Left ventricle myocardium inferior (tissue), 1 donor: ENCODE data around the gene CCDC126. TPM values are rescaled to one million over a fixed set of nuclear protein-coding genes. Genes with fewer than 3 reads are reported as not detected.

ENCODE experiments used
- DNase-seq: peaks from one replicate; pipeline ENCODE4 v3.0.0-alpha.2; 2020
- H3K27ac ChIP-seq: fragments of 200-600 bp; replicated peaks from 2 replicates; pipeline ENCODE4 v1.8.0; 2021
- H3K27me3 ChIP-seq: fragments of 200-600 bp; 2 replicates; pipeline ENCODE4 v1.8.0; 2021; ENCODE audit warnings: low read depth
- H3K36me3 ChIP-seq: fragments of 200-600 bp; 2 replicates; pipeline ENCODE4 v1.8.0; 2021
- H3K4me1 ChIP-seq: fragments of 200-600 bp; 2 replicates; pipeline ENCODE4 v1.8.0; 2021
- H3K4me3 ChIP-seq: fragments of 200-600 bp; 2 replicates; pipeline ENCODE4 v1.8.0; 2021; ENCODE audit warnings: mild to moderate bottlenecking, moderate library complexity
- H3K9me3 ChIP-seq: fragments of 200-600 bp; replicated peaks from 2 replicates; pipeline ENCODE4 v1.8.0; 2021
- intact Hi-C: fragments of 100-400 bp; cut with micrococcal nuclease; formaldehyde crosslinking; loops from one replicate; pipeline ENCODE4 v1.11.0; 2022
- total RNA-seq: library from RNA; stranded (reverse); fragmentation: NEBNext Ultra II Directional; extraction: Animal tissue kit (Norgen Biotek cat#: 25700); gene quantifications from one replicate; pipeline ENCODE4 v1.2.1, GENCODE V29; 2021
- TF ChIP-seq, protein P1 (sequence below): fragments of 200-600 bp; IDR thresholded peaks from 2 replicates; pipeline ENCODE4 v1.8.0; 2021; ENCODE audit warnings: antibody characterized with exemption, mild to moderate bottlenecking, borderline replicate concordance
- donor health status: DM: no; HTN: yes; CAD: no; lungs with severe emphysema.

Gene CCDC126
- total RNA-seq, 1 donor from 2014 or later, result 8.9 TPM

DNA sequence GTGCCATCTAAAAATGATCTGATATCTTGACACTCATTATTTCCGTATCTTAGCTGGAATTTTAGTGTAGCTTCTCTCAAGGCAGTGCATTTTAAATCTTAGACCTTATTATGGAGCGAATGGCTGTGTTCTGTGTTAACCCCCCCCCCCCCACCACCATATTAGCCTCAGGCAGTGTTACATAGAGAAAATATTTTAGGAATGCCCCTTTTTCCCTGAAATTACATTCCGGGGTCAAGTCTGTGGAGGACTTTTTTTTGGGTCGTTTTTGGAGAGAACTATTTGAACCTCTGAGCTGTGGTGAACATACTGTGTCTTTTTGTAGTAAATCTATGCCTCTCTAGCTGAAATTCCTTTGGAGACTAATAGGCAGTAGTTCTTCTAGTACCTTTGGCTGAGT, 3.1 kb downstream of the CCDC126 start:
- no peaks in the 10 kb centered on the region for H3K9me3 ChIP-seq
- H3K27me3 ChIP-seq, result no peaks in the 10 kb centered on the region
- TF ChIP-seq, protein P1, sequence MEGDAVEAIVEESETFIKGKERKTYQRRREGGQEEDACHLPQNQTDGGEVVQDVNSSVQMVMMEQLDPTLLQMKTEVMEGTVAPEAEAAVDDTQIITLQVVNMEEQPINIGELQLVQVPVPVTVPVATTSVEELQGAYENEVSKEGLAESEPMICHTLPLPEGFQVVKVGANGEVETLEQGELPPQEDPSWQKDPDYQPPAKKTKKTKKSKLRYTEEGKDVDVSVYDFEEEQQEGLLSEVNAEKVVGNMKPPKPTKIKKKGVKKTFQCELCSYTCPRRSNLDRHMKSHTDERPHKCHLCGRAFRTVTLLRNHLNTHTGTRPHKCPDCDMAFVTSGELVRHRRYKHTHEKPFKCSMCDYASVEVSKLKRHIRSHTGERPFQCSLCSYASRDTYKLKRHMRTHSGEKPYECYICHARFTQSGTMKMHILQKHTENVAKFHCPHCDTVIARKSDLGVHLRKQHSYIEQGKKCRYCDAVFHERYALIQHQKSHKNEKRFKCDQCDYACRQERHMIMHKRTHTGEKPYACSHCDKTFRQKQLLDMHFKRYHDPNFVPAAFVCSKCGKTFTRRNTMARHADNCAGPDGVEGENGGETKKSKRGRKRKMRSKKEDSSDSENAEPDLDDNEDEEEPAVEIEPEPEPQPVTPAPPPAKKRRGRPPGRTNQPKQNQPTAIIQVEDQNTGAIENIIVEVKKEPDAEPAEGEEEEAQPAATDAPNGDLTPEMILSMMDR, result no peak
- intact Hi-C loops, result no loop called here
- DNase-seq, result no peak
- H3K4me3 ChIP-seq, result no peak overlapping the region
- peaks cover 31% of the 10 kb centered on the region for H3K4me1 ChIP-seq
- H3K27ac ChIP-seq, result no peak overlapping the region
- no peaks in the 10 kb centered on the region for H3K36me3 ChIP-seq

DNA sequence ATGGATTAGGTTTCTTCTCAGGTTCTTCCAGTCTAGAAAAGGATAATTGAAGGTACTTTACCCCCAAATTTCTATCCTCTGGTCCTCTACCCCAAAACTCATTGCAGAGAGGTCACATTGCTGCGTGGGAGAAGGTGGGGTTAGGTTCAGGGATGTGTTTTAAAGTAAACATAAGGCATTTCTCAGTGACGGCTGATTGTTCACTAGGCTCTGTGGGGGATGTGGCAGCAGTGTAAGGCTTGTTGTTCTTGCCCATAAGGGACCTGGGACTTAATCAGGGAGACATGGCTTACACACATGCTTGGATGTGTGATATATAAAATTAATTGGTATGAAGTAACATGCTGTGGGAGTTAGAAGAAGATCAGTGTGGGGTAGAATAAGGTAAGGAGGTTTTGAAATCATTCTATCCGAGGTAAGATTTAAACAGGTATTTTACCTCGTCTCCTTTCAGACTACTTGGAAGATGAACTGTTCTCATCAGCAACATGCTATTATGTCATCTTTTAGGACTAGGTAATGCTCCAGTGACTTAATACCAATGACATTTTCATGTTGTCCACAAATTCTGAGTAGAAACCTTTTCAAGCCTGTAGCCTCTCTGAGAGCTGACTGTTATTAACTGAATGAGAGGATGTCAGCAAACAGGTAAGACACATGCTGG, 6.6 kb downstream of the CCDC126 start:
- H3K4me3 ChIP-seq, result no peak overlapping the region
- no peak for DNase-seq
- H3K27ac ChIP-seq, result no peak overlapping the region
- intact Hi-C loops, result no loop called here
- H3K4me1 ChIP-seq, result peaks cover 12% of the 10 kb centered on the region
- H3K27me3 ChIP-seq, result no peaks in the 10 kb centered on the region
- TF ChIP-seq, protein P1, result no peak
- H3K36me3 ChIP-seq, result no peaks in the 10 kb centered on the region
- H3K9me3 ChIP-seq, result no peaks in the 10 kb centered on the region

DNA sequence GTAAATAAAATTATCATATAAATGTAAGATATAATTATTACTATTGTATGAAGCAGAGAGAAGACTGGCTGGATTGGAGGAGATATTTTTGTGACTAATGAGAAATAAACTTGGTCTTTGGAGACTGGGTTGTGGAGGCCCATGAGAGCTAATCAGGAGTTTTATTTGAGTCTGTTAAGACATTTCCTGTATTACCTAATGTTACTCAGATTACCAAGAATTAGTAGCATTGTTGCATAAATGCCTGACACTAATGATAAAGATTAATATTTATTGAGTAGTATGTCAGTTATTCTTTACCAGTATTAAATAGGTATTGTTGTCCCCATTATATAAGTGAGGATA, 7.1 kb downstream of the CCDC126 start:
- Histone ChIP-seq H3K27me3 (no peaks in the 10 kb centered on the region), H3K9me3 (no peaks in the 10 kb centered on the region), H3K27ac (no peak overlapping the region), H3K4me1 (peaks cover 7% of the 10 kb centered on the region), H3K36me3 (no peaks in the 10 kb centered on the region), H3K4me3 (no peak overlapping the region)
- intact Hi-C loops, result no loop called here
- no peak for DNase-seq
- TF ChIP-seq, protein P1, result no peak

DNA sequence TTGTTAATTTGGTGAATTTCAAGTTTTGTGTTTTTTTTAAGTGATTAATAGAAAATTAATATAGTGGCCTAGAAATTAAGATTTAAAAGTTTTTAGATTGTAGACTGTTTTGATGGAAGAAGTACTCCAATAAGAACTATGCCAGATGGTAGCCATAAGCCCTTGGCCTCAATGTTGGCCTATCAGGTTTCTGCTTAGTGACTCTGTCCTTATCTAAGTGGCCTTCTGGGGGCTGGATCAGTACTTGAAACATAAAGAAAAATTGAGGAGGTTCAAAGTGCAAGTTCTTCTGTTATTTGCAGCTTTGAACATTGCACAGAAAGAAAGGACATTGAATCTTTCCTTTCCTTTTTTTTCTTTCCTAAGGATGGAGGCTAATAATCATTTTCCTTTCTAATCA, 9.9 kb downstream of the CCDC126 start:
- Histone ChIP-seq H3K27ac (no peak overlapping the region), H3K36me3 (peaks cover 10% of the 10 kb centered on the region), H3K4me3 (no peak overlapping the region), H3K9me3 (no peaks in the 10 kb centered on the region), H3K4me1 (no peaks in the 10 kb centered on the region), H3K27me3 (no peaks in the 10 kb centered on the region)
- TF ChIP-seq, protein P1, result no peak
- no peak for DNase-seq
- intact Hi-C loops, result no loop called here

DNA sequence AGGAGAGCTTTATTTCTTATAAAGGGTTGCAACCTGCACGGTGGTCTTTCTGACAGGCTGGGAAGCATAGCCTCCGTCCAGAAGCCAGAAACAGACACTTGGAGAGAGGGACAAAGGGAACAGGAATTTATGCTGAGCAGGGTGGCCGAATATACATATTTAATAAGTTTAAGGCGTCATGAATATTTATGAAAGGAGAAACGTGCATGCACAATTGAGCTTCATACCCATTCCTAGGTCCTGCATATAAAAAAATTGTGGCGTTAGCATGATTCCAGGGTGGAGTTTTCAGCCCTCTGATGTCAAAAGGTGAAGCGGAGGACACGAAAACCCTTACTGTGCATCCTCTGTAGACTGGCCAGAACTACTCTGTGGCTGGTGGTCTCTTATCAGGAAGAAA, 10.7 kb downstream of the CCDC126 start:
- Histone ChIP-seq H3K4me3 (no peak overlapping the region), H3K9me3 (no peaks in the 10 kb centered on the region), H3K27ac (no peak overlapping the region), H3K4me1 (no peaks in the 10 kb centered on the region), H3K36me3 (peaks cover 14% of the 10 kb centered on the region), H3K27me3 (no peaks in the 10 kb centered on the region)
- DNase-seq, result no peak
- TF ChIP-seq, protein P1, result no peak
- intact Hi-C loops, result no loop called here
